H1 (cell line): Measurements from ENCODE around the gene SWT1. TPM values are rescaled to one million over a fixed set of nuclear protein-coding genes. Genes with fewer than 3 reads are reported as not detected.

ENCODE experiments used
- BRCA1 ChIP-seq: IDR thresholded peaks from 2 replicates; pipeline ENCODE4 v1.6.1; 2012; ENCODE audit warnings: low read depth, low read length, improper control_type of control experiment
- POLR2A ChIP-seq, 2 experiments: IDR thresholded peaks; 1 replicate in 1 of 2; 2 replicates in 1 of 2; pipeline ENCODE4 v1.6.1; 2011; ENCODE audit warnings: low read depth in 2 of 2, low read length in 2 of 2, mild to moderate bottlenecking in 2 of 2; ENCODE audit errors: control extremely low read depth in 1 of 2
- POLR2AphosphoS5 ChIP-seq: IDR thresholded peaks from 2 replicates; pipeline ENCODE4 v1.6.1; 2011; ENCODE audit warnings: low read depth, low read length
- polyA plus RNA-seq, 7 experiments: library from polyadenylated mRNA; depleted of rRNA in 3 of 7; stranded (reverse) in 5 of 7; unstranded in 2 of 7; fragments of >200 nt in 5 of 7; fragments of 200-250 nt in 2 of 7; gene quantifications; 1 replicate in 5 of 7; 2 replicates in 1 of 7; 4 replicates in 1 of 7; pipeline versions ENCODE4 v1.2.1 to v1.2.3, GENCODE V29; 2011 to 2013; ENCODE audit warnings: missing spikeins in 2 of 7, mixed read lengths in 2 of 7
- total RNA-seq: library from RNA; stranded (reverse); fragmentation: NEBNext Ultra II Directional; extraction: Animal tissue kit (Norgen Biotek cat#: 25700); gene quantifications from 2 replicates; pipeline ENCODE4 v1.2.1, GENCODE V29; 2021
- TF ChIP-seq, protein P1 (sequence below): fragments of 300-600 bp; sonication (generic); IDR thresholded peaks from 2 replicates; pipeline ENCODE4 v1.7.1; 2012; ENCODE audit warnings: low read length, moderate library complexity, mild to moderate bottlenecking, inconsistent platforms; ENCODE audit not compliant: insufficient replicate concordance
- TF ChIP-seq, protein P2 (sequence below): IDR thresholded peaks from 2 replicates; pipeline ENCODE4 v1.6.1; 2012; ENCODE audit warnings: inconsistent platforms

SWT1 gene
- total and polyA plus RNA-seq, 2 of the 8 experiments (the other 6 are each of a cell fraction or from before 2014, with no cell fraction given) = 1.4 to 6.2 TPM

DNA sequence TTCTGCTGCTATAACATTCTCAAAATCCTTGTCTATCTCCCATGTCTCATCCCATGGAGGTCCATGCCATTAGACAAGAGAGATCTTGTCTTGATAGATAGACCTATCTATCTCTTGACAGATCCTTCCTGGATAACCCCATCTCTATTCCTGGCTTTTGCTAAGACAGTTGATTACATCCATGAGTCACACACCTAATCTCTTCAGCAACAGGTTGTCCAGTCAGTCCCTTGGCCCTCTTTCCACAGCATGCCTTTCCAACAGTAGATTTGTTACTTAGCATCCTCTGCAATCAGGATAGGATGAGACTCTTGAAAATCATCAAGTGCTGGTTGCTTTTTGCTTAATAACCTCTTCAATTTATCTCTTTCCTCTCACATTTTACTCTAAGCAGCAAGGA lies 46.8 kb upstream of the SWT1 start (continued):
- TF ChIP-seq, protein P1, sequence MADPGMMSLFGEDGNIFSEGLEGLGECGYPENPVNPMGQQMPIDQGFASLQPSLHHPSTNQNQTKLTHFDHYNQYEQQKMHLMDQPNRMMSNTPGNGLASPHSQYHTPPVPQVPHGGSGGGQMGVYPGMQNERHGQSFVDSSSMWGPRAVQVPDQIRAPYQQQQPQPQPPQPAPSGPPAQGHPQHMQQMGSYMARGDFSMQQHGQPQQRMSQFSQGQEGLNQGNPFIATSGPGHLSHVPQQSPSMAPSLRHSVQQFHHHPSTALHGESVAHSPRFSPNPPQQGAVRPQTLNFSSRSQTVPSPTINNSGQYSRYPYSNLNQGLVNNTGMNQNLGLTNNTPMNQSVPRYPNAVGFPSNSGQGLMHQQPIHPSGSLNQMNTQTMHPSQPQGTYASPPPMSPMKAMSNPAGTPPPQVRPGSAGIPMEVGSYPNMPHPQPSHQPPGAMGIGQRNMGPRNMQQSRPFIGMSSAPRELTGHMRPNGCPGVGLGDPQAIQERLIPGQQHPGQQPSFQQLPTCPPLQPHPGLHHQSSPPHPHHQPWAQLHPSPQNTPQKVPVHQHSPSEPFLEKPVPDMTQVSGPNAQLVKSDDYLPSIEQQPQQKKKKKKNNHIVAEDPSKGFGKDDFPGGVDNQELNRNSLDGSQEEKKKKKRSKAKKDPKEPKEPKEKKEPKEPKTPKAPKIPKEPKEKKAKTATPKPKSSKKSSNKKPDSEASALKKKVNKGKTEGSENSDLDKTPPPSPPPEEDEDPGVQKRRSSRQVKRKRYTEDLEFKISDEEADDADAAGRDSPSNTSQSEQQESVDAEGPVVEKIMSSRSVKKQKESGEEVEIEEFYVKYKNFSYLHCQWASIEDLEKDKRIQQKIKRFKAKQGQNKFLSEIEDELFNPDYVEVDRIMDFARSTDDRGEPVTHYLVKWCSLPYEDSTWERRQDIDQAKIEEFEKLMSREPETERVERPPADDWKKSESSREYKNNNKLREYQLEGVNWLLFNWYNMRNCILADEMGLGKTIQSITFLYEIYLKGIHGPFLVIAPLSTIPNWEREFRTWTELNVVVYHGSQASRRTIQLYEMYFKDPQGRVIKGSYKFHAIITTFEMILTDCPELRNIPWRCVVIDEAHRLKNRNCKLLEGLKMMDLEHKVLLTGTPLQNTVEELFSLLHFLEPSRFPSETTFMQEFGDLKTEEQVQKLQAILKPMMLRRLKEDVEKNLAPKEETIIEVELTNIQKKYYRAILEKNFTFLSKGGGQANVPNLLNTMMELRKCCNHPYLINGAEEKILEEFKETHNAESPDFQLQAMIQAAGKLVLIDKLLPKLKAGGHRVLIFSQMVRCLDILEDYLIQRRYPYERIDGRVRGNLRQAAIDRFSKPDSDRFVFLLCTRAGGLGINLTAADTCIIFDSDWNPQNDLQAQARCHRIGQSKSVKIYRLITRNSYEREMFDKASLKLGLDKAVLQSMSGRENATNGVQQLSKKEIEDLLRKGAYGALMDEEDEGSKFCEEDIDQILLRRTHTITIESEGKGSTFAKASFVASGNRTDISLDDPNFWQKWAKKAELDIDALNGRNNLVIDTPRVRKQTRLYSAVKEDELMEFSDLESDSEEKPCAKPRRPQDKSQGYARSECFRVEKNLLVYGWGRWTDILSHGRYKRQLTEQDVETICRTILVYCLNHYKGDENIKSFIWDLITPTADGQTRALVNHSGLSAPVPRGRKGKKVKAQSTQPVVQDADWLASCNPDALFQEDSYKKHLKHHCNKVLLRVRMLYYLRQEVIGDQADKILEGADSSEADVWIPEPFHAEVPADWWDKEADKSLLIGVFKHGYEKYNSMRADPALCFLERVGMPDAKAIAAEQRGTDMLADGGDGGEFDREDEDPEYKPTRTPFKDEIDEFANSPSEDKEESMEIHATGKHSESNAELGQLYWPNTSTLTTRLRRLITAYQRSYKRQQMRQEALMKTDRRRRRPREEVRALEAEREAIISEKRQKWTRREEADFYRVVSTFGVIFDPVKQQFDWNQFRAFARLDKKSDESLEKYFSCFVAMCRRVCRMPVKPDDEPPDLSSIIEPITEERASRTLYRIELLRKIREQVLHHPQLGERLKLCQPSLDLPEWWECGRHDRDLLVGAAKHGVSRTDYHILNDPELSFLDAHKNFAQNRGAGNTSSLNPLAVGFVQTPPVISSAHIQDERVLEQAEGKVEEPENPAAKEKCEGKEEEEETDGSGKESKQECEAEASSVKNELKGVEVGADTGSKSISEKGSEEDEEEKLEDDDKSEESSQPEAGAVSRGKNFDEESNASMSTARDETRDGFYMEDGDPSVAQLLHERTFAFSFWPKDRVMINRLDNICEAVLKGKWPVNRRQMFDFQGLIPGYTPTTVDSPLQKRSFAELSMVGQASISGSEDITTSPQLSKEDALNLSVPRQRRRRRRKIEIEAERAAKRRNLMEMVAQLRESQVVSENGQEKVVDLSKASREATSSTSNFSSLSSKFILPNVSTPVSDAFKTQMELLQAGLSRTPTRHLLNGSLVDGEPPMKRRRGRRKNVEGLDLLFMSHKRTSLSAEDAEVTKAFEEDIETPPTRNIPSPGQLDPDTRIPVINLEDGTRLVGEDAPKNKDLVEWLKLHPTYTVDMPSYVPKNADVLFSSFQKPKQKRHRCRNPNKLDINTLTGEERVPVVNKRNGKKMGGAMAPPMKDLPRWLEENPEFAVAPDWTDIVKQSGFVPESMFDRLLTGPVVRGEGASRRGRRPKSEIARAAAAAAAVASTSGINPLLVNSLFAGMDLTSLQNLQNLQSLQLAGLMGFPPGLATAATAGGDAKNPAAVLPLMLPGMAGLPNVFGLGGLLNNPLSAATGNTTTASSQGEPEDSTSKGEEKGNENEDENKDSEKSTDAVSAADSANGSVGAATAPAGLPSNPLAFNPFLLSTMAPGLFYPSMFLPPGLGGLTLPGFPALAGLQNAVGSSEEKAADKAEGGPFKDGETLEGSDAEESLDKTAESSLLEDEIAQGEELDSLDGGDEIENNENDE = no peak
- TF ChIP-seq BRCA1 (no peak), POLR2AphosphoS5 (no peak), POLR2A (IDR thresholded peaks at IDR 0.05; ENCODE audit: control extremely low read depth in 1 of 2, low read depth in 2 of 2, low read length in 2 of 2) (no peak)
- TF ChIP-seq, protein P2, sequence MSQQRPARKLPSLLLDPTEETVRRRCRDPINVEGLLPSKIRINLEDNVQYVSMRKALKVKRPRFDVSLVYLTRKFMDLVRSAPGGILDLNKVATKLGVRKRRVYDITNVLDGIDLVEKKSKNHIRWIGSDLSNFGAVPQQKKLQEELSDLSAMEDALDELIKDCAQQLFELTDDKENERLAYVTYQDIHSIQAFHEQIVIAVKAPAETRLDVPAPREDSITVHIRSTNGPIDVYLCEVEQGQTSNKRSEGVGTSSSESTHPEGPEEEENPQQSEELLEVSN = no peak
